GM18511 (cell line): Measurements from ENCODE around the gene FKRP.

ENCODE experiments used
- ATAC-seq: cut with Tn5 transposase; IDR thresholded peaks from one replicate; pipeline ENCODE4 v1.9.1; 2021; ENCODE audit warnings: mild to moderate bottlenecking, moderate library complexity; ENCODE audit not compliant: unreplicated experiment

The FKRP gene

GRCh38 chr19:46731584-46731983 is 14.3 kb upstream of the FKRP start:
- no peak for ATAC-seq

GRCh38 chr19:46732172-46732938 is 13.5 kb upstream of the FKRP start:
- ATAC-seq: no peak

- ATAC-seq: no peak
Observed at GRCh38 chr19:46732966-46733689, 12.7 kb upstream of the FKRP start.

GRCh38 chr19:46733690-46734292 is 12.1 kb upstream of the FKRP start:
- ATAC-seq: no peak

GRCh38 chr19:46736531-46737297 is 9.1 kb upstream of the FKRP start:
- ATAC-seq: no peak

- no peak for ATAC-seq
Observed at GRCh38 chr19:46737298-46737654, 8.6 kb upstream of the FKRP start.

GRCh38 chr19:46737761-46738171 is 8.1 kb upstream of the FKRP start:
- no peak for ATAC-seq

GRCh38 chr19:46739290-46739771 is 6.5 kb upstream of the FKRP start:
- ATAC-seq: no peak

- no peak for ATAC-seq
Observed at GRCh38 chr19:46741447-46741846, 4.4 kb upstream of the FKRP start.

GRCh38 chr19:46742926-46743480 is 2.9 kb upstream of the FKRP start:
- no peak for ATAC-seq

- no peak for ATAC-seq
Observed at GRCh38 chr19:46744005-46744691, 1.7 kb upstream of the FKRP start.

- ATAC-seq: no peak
Observed at GRCh38 chr19:46745030-46745429, 827 bp upstream of the FKRP start.

- no peak for ATAC-seq
Observed at GRCh38 chr19:46746281-46747057, 612 bp downstream of the FKRP start, which contains the start of gene STRN4. STRN4 (minus strand) TSS chr19:46746450; CDS start chr19:46746430, 20 bp downstream.

GRCh38 chr19:46748325-46749109 is 2.7 kb downstream of the FKRP start:
- ATAC-seq: no peak

- no peak for ATAC-seq
Observed at GRCh38 chr19:46753420-46754155, 7.7 kb downstream of the FKRP start.

GRCh38 chr19:46755077-46755852 is 9.4 kb downstream of the FKRP start:
- no peak for ATAC-seq
